K562 (cell line): ENCODE measurements around the gene SAMD13. TPM values are rescaled to one million over a fixed set of nuclear protein-coding genes. Genes with fewer than 3 reads are reported as not detected.

Source experiments
- ATAC-seq: fragments of 200-7000 bp; cut with Tn5 transposase; 3 replicates; pipeline ENCODE4 v1.9.1; 2020; ENCODE audit warnings: moderate library complexity
- BruUV-seq: library from RNA; stranded (reverse); fragments of 400-500 nt; replicated peaks from 2 replicates; lab custom pipeline; 2021; lab: Mats Ljungman, UMichigan
- CTCF ChIA-PET: fragments of 300-600 bp; formaldehyde crosslinking; extraction: SDS; loops from one replicate; lab custom pipeline; 2021; ENCODE audit warnings: low intra/inter-chr PET ratio; lab: Yijun Ruan, JAX
- POLR2A ChIA-PET: fragments of 300-600, 350-650 bp; sonication (Branson Sonifier 250); formaldehyde crosslinking; extraction: SDS; loops from one replicate; lab custom pipeline; 2021; ENCODE audit warnings: antibody characterized with exemption, inconsistent platforms; lab: Yijun Ruan, JAX
- DNase-seq, 4 experiments: peaks; one replicate each; pipeline versions ENCODE4 v3.0.0 to v3.0.0-alpha.2; 2011 to 2018; ENCODE audit warnings: low spot score in 3 of 4, mixed read lengths in 3 of 4; ENCODE audit errors: extremely low read depth in 1 of 4
- FAIRE-seq: peaks from 2 replicates; lab custom pipeline; 2011; peaks lifted over from hg19 to GRCh38; lab: Jason Lieb, UNC
- H2AFZ ChIP-seq: 2 replicates; pipeline ENCODE4 v1.6.0; 2011; ENCODE audit warnings: low read depth, low read length, control low read depth, inconsistent platforms
- H3K27ac ChIP-seq: fragments of 200-600 bp; 3 replicates; pipeline ENCODE4 v1.8.0; 2011; ENCODE audit warnings: low read depth, mild to moderate bottlenecking, control low read depth, inconsistent platforms, low read length, moderate library complexity, mixed read lengths; ENCODE audit errors: extremely low read depth
- H3K27me3 ChIP-seq, 2 experiments: fragments of 300-600 bp in 1 of 2; 2 replicates in 1 of 2; 3 replicates in 1 of 2; pipeline versions ENCODE4 v1.6.0 to v1.8.0; 2011; ENCODE audit warnings: inconsistent platforms in 2 of 2, low read length in 2 of 2, mild to moderate bottlenecking in 1 of 2, mixed read lengths in 1 of 2, moderate library complexity in 1 of 2; ENCODE audit not compliant: control insufficient read depth in 2 of 2, insufficient read depth in 2 of 2
- H3K36me3 ChIP-seq: fragments of 300-600 bp; 3 replicates; pipeline ENCODE4 v1.8.0; 2011; ENCODE audit warnings: mild to moderate bottlenecking, low read length, inconsistent platforms; ENCODE audit not compliant: control insufficient read depth, insufficient read depth
- H3K4me1 ChIP-seq, 2 experiments: fragments of 200-600 bp in 1 of 2; replicated peaks in 1 of 2; 2 replicates in 1 of 2; 3 replicates in 1 of 2; pipeline versions ENCODE4 v1.5.1 to v1.8.0; 2011; ENCODE audit warnings: inconsistent platforms in 2 of 2, low read length in 2 of 2, mild to moderate bottlenecking in 1 of 2, mixed read lengths in 1 of 2, moderate library complexity in 1 of 2; ENCODE audit not compliant: control insufficient read depth in 2 of 2, insufficient read depth in 2 of 2
- H3K4me2 ChIP-seq: 2 replicates; pipeline ENCODE4 v1.6.1; 2011; ENCODE audit warnings: low read length, control low read depth, inconsistent platforms, mixed read lengths; ENCODE audit not compliant: insufficient read depth
- H3K4me3 ChIP-seq: fragments of 200-600 bp; sonication (generic), shearing (Covaris generic); 2 replicates; pipeline ENCODE4 v1.5.1; 2016; ENCODE audit warnings: control low read depth, inconsistent platforms
- H3K79me2 ChIP-seq: fragments of 200-600 bp; 3 replicates; pipeline ENCODE4 v1.8.0; 2011; ENCODE audit warnings: low read length, inconsistent platforms; ENCODE audit not compliant: control insufficient read depth, insufficient read depth
- H3K9ac ChIP-seq, 2 experiments: 2 replicates each; pipeline versions ENCODE4 v1.6.0 to v1.6.1; 2011; ENCODE audit warnings: low read depth in 2 of 2, low read length in 2 of 2, control low read depth in 1 of 2, inconsistent platforms in 1 of 2, mild to moderate bottlenecking in 1 of 2, mixed read lengths in 1 of 2; ENCODE audit not compliant: insufficient read depth in 1 of 2
- H3K9me1 ChIP-seq: one replicate; pipeline ENCODE4 v1.6.0; 2011; ENCODE audit warnings: inconsistent platforms, mild to moderate bottlenecking, low read length, moderate library complexity; ENCODE audit not compliant: control insufficient read depth, insufficient read depth
- H3K9me3 ChIP-seq: replicated peaks from 2 replicates; pipeline ENCODE4 v1.5.1; 2011; ENCODE audit warnings: low read depth, low read length, inconsistent platforms; ENCODE audit not compliant: control insufficient read depth, insufficient read depth
- H4K20me1 ChIP-seq: replicated peaks from 2 replicates; pipeline ENCODE4 v1.6.1; 2011; ENCODE audit warnings: low read length, inconsistent platforms, mixed read lengths; ENCODE audit not compliant: control insufficient read depth, insufficient read depth
- LARP7 ChIP-seq: fragments of 450-650 bp; IDR thresholded peaks from 2 replicates; pipeline ENCODE4 v1.6.1; 2016
- RAD51 ChIP-seq: fragments of 450-650 bp; IDR thresholded peaks from 2 replicates; pipeline ENCODE4 v1.7.1; 2016; ENCODE audit warnings: low read depth, mild to moderate bottlenecking, borderline replicate concordance
- WGBS: fragments of 100-300 bp; shearing (Covaris generic); methylation state at CpG from one replicate; pipeline ENCODE4 v1.1.6; 2016; ENCODE audit warnings: low coverage, mixed read lengths; ENCODE audit not compliant: insufficient coverage; ENCODE audit errors: missing lambda C conversion rate; 5-methylcytosine and 5-hydroxymethylcytosine counted together
- in situ Hi-C: fragments of 300-500 bp; cut with MboI; formaldehyde crosslinking; loops from 4 replicates; pipeline ENCODE4 v1.15.0; 2018; ENCODE audit warnings: inconsistent platforms, mixed read lengths
- intact Hi-C: fragments of 100-400 bp; cut with micrococcal nuclease; formaldehyde crosslinking; loops from 2 replicates; pipeline ENCODE4 v1.14.2; 2022
- polyA plus RNA-seq, 8 experiments: library from polyadenylated mRNA; depleted of rRNA in 4 of 8; stranded (reverse) in 5 of 8; unstranded in 3 of 8; fragments of >200 nt; fragmentation: Nextera tagmentation in 2 of 8; fragmentation: Illumina TruSeq in 1 of 8; extraction: Ambion mirVana in 2 of 8; extraction: Trizol in 1 of 8; gene quantifications; 2 replicates each; pipeline versions ENCODE4 v1.2.1 to v1.2.3, GENCODE V29; 2011 to 2014; ENCODE audit warnings: inconsistent platforms in 1 of 8, missing spikeins in 1 of 8
- total RNA-seq, 7 experiments: library from RNA; depleted of rRNA in 6 of 7; stranded (reverse); fragments of >200 nt in 6 of 7; fragmentation: Illumina TruSeq in 2 of 7; extraction: Trizol in 2 of 7; gene quantifications; 2 replicates each; pipeline versions ENCODE4 v1.2.1 to v1.2.3, GENCODE V29; 2011 to 2021; ENCODE audit warnings: low replicate concordance in 1 of 7
- TF ChIP-seq, protein P1 (sequence below): fragments of 250-450 bp; sonication (Bioruptor Pico); IDR thresholded peaks from 2 replicates; pipeline ENCODE4 v1.4.0; 2020; ENCODE audit warnings: mild to moderate bottlenecking, moderate library complexity
- TF ChIP-seq, protein P2 (sequence below): sonication (generic); formaldehyde crosslinking; IDR thresholded peaks from 2 replicates; pipeline ENCODE4 v1.8.1; 2023; ENCODE audit warnings: mild to moderate bottlenecking, missing genetic modification reagents

SAMD13 gene
- total and polyA plus RNA-seq, 9 of the 15 experiments (the other 6 are each of a cell fraction or from before 2014, with no cell fraction given): 0.78 to 2.7 (median 1.00) TPM

DNA sequence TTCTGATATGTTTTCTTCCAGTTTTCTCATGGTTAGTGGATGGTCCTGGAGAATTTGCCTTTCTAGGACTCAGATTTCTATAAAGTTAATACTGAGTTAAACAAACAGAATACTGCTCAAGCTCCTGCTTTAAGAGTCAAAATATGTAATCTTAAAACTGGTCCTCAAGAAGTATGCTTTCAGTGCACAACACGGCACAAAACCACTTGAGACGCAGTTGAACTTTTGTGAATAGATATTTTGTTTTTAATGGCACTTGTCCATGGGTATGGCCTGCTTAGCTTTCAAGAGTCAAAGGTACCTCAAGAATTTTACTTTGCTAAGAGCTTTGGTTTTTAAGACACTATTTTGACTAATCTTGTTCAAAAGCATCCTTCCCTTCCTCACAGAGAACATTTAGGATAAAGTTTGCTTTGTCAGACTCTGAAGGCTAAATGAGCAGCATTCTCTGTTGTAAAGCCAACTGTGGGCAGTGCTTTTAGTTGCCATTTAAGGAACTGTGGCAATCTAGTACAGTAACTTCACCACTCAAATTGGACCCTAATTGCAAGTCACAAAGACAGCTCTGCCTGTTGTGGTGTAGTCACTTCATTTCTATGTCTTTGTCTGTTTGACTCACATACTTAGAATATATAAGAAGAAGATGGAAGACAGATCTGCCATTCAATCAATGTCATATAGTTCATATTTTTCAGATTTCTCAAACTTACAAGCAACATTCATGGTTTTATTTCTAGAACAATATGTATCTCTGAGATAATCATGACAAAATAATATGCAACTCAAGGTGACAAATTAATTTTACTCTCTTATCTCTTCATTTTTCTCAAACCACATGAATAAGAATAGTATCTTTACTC lies 28.8 kb downstream of the SAMD13 start:
- H3K27ac ChIP-seq: no peak overlapping the region
- no peak for FAIRE-seq
- no peak overlapping the region for H3K4me2 ChIP-seq
- no peaks in the 10 kb centered on the region for H3K9me3 ChIP-seq
- H3K4me3 ChIP-seq: no peak overlapping the region
- no peaks in the 10 kb centered on the region for H3K79me2 ChIP-seq
- in situ Hi-C loops: no loop called here
- H3K4me1 ChIP-seq: no peaks in the 10 kb centered on the region
- no peak for ATAC-seq
- no peaks in the 10 kb centered on the region for H3K9me1 ChIP-seq
- H2AFZ ChIP-seq: no peak overlapping the region
- CTCF ChIA-PET: no interaction called here
- intact Hi-C loops: no loop called here
- POLR2A ChIA-PET: no interaction called here
- 0 out of 5 replicates have a peak, but pooled peaks cover 0 to 4% of the 10 kb centered on the region in 2 experiments for H3K27me3 ChIP-seq
- no peak overlapping the region for H3K9ac ChIP-seq
- no peaks in the 10 kb centered on the region for H3K36me3 ChIP-seq
- DNase-seq: no peak
- BruUV-seq: no TSS peak
- WGBS: 16% methylated on average over 2 of the region's 2 CpGs
- TF ChIP-seq, protein P1, sequence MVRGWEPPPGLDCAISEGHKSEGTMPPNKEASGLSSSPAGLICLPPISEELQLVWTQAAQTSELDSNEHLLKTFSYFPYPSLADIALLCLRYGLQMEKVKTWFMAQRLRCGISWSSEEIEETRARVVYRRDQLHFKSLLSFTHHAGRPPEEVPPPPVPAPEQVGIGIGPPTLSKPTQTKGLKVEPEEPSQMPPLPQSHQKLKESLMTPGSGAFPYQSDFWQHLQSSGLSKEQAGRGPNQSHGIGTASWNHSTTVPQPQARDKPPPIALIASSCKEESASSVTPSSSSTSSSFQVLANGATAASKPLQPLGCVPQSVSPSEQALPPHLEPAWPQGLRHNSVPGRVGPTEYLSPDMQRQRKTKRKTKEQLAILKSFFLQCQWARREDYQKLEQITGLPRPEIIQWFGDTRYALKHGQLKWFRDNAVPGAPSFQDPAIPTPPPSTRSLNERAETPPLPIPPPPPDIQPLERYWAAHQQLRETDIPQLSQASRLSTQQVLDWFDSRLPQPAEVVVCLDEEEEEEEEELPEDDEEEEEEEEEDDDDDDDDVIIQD: no peak
- TF ChIP-seq, protein P2, sequence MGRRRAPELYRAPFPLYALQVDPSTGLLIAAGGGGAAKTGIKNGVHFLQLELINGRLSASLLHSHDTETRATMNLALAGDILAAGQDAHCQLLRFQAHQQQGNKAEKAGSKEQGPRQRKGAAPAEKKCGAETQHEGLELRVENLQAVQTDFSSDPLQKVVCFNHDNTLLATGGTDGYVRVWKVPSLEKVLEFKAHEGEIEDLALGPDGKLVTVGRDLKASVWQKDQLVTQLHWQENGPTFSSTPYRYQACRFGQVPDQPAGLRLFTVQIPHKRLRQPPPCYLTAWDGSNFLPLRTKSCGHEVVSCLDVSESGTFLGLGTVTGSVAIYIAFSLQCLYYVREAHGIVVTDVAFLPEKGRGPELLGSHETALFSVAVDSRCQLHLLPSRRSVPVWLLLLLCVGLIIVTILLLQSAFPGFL (CRISPR knock-in tag): no peak
- no peak for TF ChIP-seq RAD51
- no peak for TF ChIP-seq LARP7
- H4K20me1 ChIP-seq: no peaks in the 10 kb centered on the region
